Measurements from ENCODE around the gene EMX1. TPM values are rescaled to one million over a fixed set of nuclear protein-coding genes. Genes with fewer than 3 reads are reported as not detected.

EMX1 gene
- total RNA-seq, 2 experiments from 2014 or later = not detected

GRCh38 chr2:72975017-72975416, 57.7 kb downstream of the EMX1 start:
- DNase-seq (no peak), ATAC-seq (no peak)
- Mint-ChIP-seq H3K9me3 (ENCODE audit: low read depth) (no peaks in the 10 kb centered on the region), H3K27ac (no peak overlapping the region), H3K36me3 (ENCODE audit: low read depth) (no peaks in the 10 kb centered on the region), H3K4me3 (no peak overlapping the region), H3K4me1 (no peaks in the 10 kb centered on the region), H3K27me3 (no peaks in the 10 kb centered on the region)
- intact Hi-C loops (cut with DNase I, micrococcal nuclease) = no loop called here
- CTCF ChIA-PET = interaction anchor here (0.6 to 5.6 kb wide), 7 partner anchors 11 to 190 kb away, joined by 3 to 60 read pairs (median 4); partner anchors contain the start of gene SPR
- POLR2A ChIA-PET = no interaction called here

GRCh38 chr2:72979896-72980295, 62.6 kb downstream of the EMX1 start:
- H3K27ac Mint-ChIP-seq = no peak overlapping the region
- CTCF ChIA-PET = interaction anchor here (1.3 kb wide), 1 partner anchor 12 kb away, joined by 3 read pairs; no protein-coding TSS in a partner anchor
- H3K36me3 Mint-ChIP-seq (ENCODE audit: low read depth) = no peaks in the 10 kb centered on the region
- no peak overlapping the region for H3K4me3 Mint-ChIP-seq
- ATAC-seq (no peak), DNase-seq (no peak)
- intact Hi-C loops (cut with DNase I, micrococcal nuclease) = no loop called here
- H3K27me3 Mint-ChIP-seq = no peaks in the 10 kb centered on the region
- H3K9me3 Mint-ChIP-seq (ENCODE audit: low read depth) = no peaks in the 10 kb centered on the region
- POLR2A ChIA-PET = no interaction called here
- no peaks in the 10 kb centered on the region for H3K4me1 Mint-ChIP-seq

GRCh38 chr2:72980535-72981217, 63.4 kb downstream of the EMX1 start:
- DNase-seq (no peak), ATAC-seq (no peak)
- intact Hi-C loops (cut with DNase I, micrococcal nuclease) = no loop called here
- no peaks in the 10 kb centered on the region for H3K9me3 Mint-ChIP-seq (ENCODE audit: low read depth)
- H3K27me3 Mint-ChIP-seq = no peaks in the 10 kb centered on the region
- no peak overlapping the region for H3K27ac Mint-ChIP-seq
- H3K36me3 Mint-ChIP-seq (ENCODE audit: low read depth) = no peaks in the 10 kb centered on the region
- H3K4me3 Mint-ChIP-seq = no peak overlapping the region
- no peaks in the 10 kb centered on the region for H3K4me1 Mint-ChIP-seq
- POLR2A ChIA-PET = no interaction called here
- CTCF ChIA-PET = interaction anchor here (0.6 to 1.3 kb wide), 3 partner anchors 11 to 1061 kb away, joined by 3 read pairs; no protein-coding TSS in a partner anchor

- CTCF ChIA-PET = no interaction called here
- intact Hi-C loops (cut with DNase I, micrococcal nuclease) = no loop called here
- H3K4me3 Mint-ChIP-seq = no peak overlapping the region
- H3K4me1 Mint-ChIP-seq = no peaks in the 10 kb centered on the region
- no peaks in the 10 kb centered on the region for H3K9me3 Mint-ChIP-seq (ENCODE audit: low read depth)
- ATAC-seq (no peak), DNase-seq (no peak)
- no peaks in the 10 kb centered on the region for H3K27me3 Mint-ChIP-seq
- POLR2A ChIA-PET = no interaction called here
- H3K36me3 Mint-ChIP-seq (ENCODE audit: low read depth) = no peaks in the 10 kb centered on the region
- no peak overlapping the region for H3K27ac Mint-ChIP-seq
Observed at GRCh38 chr2:72981536-72981935, 64.2 kb downstream of the EMX1 start.

- POLR2A ChIA-PET = no interaction called here
- no peak for ATAC-seq
- DNase-seq = no peak
- H3K36me3 Mint-ChIP-seq (ENCODE audit: low read depth) = no peaks in the 10 kb centered on the region
- CTCF ChIA-PET = interaction anchor here (0.8 kb wide), 1 partner anchor 126 kb away, joined by 4 read pairs; no protein-coding TSS in a partner anchor
- no peak overlapping the region for H3K27ac Mint-ChIP-seq
- no peak overlapping the region for H3K4me3 Mint-ChIP-seq
- no peaks in the 10 kb centered on the region for H3K4me1 Mint-ChIP-seq
- no peaks in the 10 kb centered on the region for H3K27me3 Mint-ChIP-seq
- no peaks in the 10 kb centered on the region for H3K9me3 Mint-ChIP-seq (ENCODE audit: low read depth)
- intact Hi-C loops (cut with DNase I, micrococcal nuclease) = no loop called here
Observed at GRCh38 chr2:72982219-72982618, 64.9 kb downstream of the EMX1 start.

- Mint-ChIP-seq H3K9me3 (ENCODE audit: low read depth) (no peaks in the 10 kb centered on the region), H3K36me3 (ENCODE audit: low read depth) (no peaks in the 10 kb centered on the region), H3K27me3 (no peaks in the 10 kb centered on the region), H3K4me1 (no peaks in the 10 kb centered on the region), H3K4me3 (no peak overlapping the region), H3K27ac (no peak overlapping the region)
- no peak for ATAC-seq
- DNase-seq = no peak
- POLR2A ChIA-PET = no interaction called here
- CTCF ChIA-PET = interaction anchor here (0.5 to 0.8 kb wide), 5 partner anchors 9 to 308 kb away, joined by 3 to 4 read pairs (median 3); no protein-coding TSS in a partner anchor
- intact Hi-C loops (cut with DNase I, micrococcal nuclease) = no loop called here
Observed at GRCh38 chr2:72982781-72983499, 65.6 kb downstream of the EMX1 start.

GRCh38 chr2:72983500-72984161, 66.3 kb downstream of the EMX1 start:
- Mint-ChIP-seq H3K27ac (no peak overlapping the region), H3K27me3 (no peaks in the 10 kb centered on the region), H3K36me3 (ENCODE audit: low read depth) (no peaks in the 10 kb centered on the region), H3K9me3 (ENCODE audit: low read depth) (no peaks in the 10 kb centered on the region), H3K4me3 (no peak overlapping the region), H3K4me1 (no peaks in the 10 kb centered on the region)
- no peak for ATAC-seq
- no peak for DNase-seq
- POLR2A ChIA-PET = no interaction called here
- CTCF ChIA-PET = interaction anchor here (0.5 to 0.8 kb wide), 5 partner anchors 8 to 307 kb away, joined by 3 to 5 read pairs (median 3); no protein-coding TSS in a partner anchor
- intact Hi-C loops (cut with DNase I, micrococcal nuclease) = no loop called here

GRCh38 chr2:72984172-72984671, 66.9 kb downstream of the EMX1 start:
- ChIA-PET CTCF (interaction anchor here (0.7 kb wide), 1 partner anchor 16 kb away, joined by 5 read pairs; no protein-coding TSS in a partner anchor), POLR2A (no interaction called here)
- H3K4me1 Mint-ChIP-seq = no peaks in the 10 kb centered on the region
- DNase-seq (no peak), ATAC-seq (no peak)
- intact Hi-C loops (cut with DNase I, micrococcal nuclease) = no loop called here
- H3K9me3 Mint-ChIP-seq (ENCODE audit: low read depth) = no peaks in the 10 kb centered on the region
- H3K4me3 Mint-ChIP-seq = no peak overlapping the region
- H3K36me3 Mint-ChIP-seq (ENCODE audit: low read depth) = no peaks in the 10 kb centered on the region
- H3K27ac Mint-ChIP-seq = no peak overlapping the region
- H3K27me3 Mint-ChIP-seq = no peaks in the 10 kb centered on the region

Other genes with a start within 250 kb of the EMX1 start
- 1 to 10 TPM; 7.0 to 9.0 TPM for gene EXOC6B, start 91.5 kb upstream of the EMX1 start, total RNA-seq
- 1 to 10 TPM; 7.3 to 9.8 TPM for gene SPR, start 30.1 kb upstream of the EMX1 start, total RNA-seq
- 1 to 10 TPM; 4.5 to 6.2 TPM for gene SFXN5, start 154.2 kb downstream of the EMX1 start, total RNA-seq
- 10 to 100 TPM; 16.4 to 16.5 TPM for gene RAB11FIP5, start 195.4 kb downstream of the EMX1 start, total RNA-seq